ENCODE results near the gene FCRL2.

DNA sequence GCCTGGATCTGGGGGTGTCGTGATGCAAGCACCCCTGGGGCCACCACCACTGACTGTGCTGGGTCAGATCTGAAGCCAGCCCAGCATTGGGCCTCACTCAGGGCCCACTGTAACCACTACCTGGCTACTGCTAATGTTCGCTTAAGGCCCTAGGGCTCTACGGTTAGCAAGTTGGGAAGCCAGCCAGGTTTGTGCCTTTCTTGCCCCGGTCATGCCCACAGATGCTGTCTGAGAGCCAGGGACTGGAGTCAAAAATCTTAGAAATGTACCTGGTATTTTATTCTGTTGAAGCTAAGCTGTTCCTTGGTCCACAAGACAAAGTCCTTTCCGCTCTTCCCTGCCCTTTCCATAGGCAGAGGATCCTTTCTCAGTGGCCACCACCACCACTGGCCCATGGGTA lies 61.2 kb downstream of the FCRL2 start:
- TF ChIP-seq POLR2A (IDR thresholded peaks at IDR 0.05): no peak
- TF ChIP-seq, protein P1, sequence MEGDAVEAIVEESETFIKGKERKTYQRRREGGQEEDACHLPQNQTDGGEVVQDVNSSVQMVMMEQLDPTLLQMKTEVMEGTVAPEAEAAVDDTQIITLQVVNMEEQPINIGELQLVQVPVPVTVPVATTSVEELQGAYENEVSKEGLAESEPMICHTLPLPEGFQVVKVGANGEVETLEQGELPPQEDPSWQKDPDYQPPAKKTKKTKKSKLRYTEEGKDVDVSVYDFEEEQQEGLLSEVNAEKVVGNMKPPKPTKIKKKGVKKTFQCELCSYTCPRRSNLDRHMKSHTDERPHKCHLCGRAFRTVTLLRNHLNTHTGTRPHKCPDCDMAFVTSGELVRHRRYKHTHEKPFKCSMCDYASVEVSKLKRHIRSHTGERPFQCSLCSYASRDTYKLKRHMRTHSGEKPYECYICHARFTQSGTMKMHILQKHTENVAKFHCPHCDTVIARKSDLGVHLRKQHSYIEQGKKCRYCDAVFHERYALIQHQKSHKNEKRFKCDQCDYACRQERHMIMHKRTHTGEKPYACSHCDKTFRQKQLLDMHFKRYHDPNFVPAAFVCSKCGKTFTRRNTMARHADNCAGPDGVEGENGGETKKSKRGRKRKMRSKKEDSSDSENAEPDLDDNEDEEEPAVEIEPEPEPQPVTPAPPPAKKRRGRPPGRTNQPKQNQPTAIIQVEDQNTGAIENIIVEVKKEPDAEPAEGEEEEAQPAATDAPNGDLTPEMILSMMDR (IDR thresholded peaks at IDR 0.05): no peak
